A549 treated with RU486 at 1 μM for 4 hours (cell line): ENCODE results near the gene SLC16A2. TPM values are rescaled to one million over a fixed set of nuclear protein-coding genes. Genes with fewer than 3 reads are reported as not detected.

Experiments
- total RNA-seq: library from RNA; stranded (reverse); fragments of 200-300 nt; extraction: Qiagen RNA extraction; gene quantifications from 5 replicates; pipeline ENCODE4 v1.2.3, GENCODE V29; 2022; ENCODE audit warnings: low read depth

SLC16A2 gene
- 24.6 to 29.4 TPM (median 26.4 TPM) in 5 replicates for total RNA-seq

GRCh38 chrX:74421036-74421739 is at the start of gene SLC16A2:
TSS of gene SLC16A2 (plus strand) at chrX:74421493. CDS start at chrX:74421638, 145 bp downstream.

Other genes with a start within 250 kb of the SLC16A2 start
- gene ZCCHC13, start 117.3 kb upstream of the SLC16A2 start, total RNA-seq, result not detected in 5 replicates
- gene RLIM, start 193.1 kb downstream of the SLC16A2 start, total RNA-seq, result 9.6 to 19.0 TPM (median 16.8 TPM) in 5 replicates